Fibroblast of pulmonary artery (primary cell): ENCODE data around the gene ALDH16A1.
"Not testable (repeated sequence)": the region's sequence is repeated elsewhere in the genome, so short reads cannot be mapped to it uniquely, and the experiment has no call there.

Source experiments
- DNase-seq: peaks from one replicate; pipeline ENCODE4 v3.0.0-alpha.2; 2010; ENCODE audit warnings: low read depth
- H3K4me3 ChIP-seq: replicated peaks from 2 replicates; pipeline ENCODE4 v1.5.1; 2011; ENCODE audit warnings: low read depth, mild to moderate bottlenecking, control low read depth, low read length, moderate library complexity
- CTCF ChIP-seq: IDR thresholded peaks from 2 replicates; pipeline ENCODE4 v1.5.1; 2011; ENCODE audit warnings: mild to moderate bottlenecking, control low read depth, low read length, inconsistent platforms; ENCODE audit errors: missing control alignments

The ALDH16A1 gene

GRCh38 chr19:49441210-49441959, 11.6 kb upstream of the ALDH16A1 start, which contains the start of gene SLC17A7:
Gene SLC17A7 (minus strand): TSS chr19:49441527. CDS start chr19:49441379, 148 bp downstream.
- DNase-seq: no peak
- no peak for TF ChIP-seq CTCF
- no peak within 1 kb of the TSS for H3K4me3 ChIP-seq

GRCh38 chr19:49441960-49442350, 11.1 kb upstream of the ALDH16A1 start:
- no peak for TF ChIP-seq CTCF
- no peak overlapping the region for H3K4me3 ChIP-seq
- no peak for DNase-seq

GRCh38 chr19:49442354-49442753, 10.7 kb upstream of the ALDH16A1 start:
- DNase-seq: no peak
- H3K4me3 ChIP-seq: peak overlapping the region; percentile 66
- no peak for TF ChIP-seq CTCF

- peak overlapping the region; percentile 66 for H3K4me3 ChIP-seq
- no peak for TF ChIP-seq CTCF
- DNase-seq: peak; percentile 87
These were observed 10.2 kb upstream of the ALDH16A1 start for GRCh38 chr19:49442771-49443365.

GRCh38 chr19:49443366-49444099, 9.5 kb upstream of the ALDH16A1 start:
- peak; percentile 70 for TF ChIP-seq CTCF
- H3K4me3 ChIP-seq: peak overlapping the region; percentile 66
- DNase-seq: peak; percentile 96

- not testable (repeated sequence) for H3K4me3 ChIP-seq, DNase-seq
These were observed 8.8 kb upstream of the ALDH16A1 start for GRCh38 chr19:49444100-49444700.

- no peak for DNase-seq
- no peak overlapping the region for H3K4me3 ChIP-seq
- no peak for TF ChIP-seq CTCF
These were observed 7.0 kb upstream of the ALDH16A1 start for GRCh38 chr19:49445997-49446396.
